Memory B cell (primary cell): ENCODE measurements around the gene DRGX.

Experiments
- ATAC-seq: fragments of 150-1000 bp; cut with Tn5 transposase; 2 replicates; pipeline ENCODE4 v1.10.0; 2021; ENCODE audit warnings: low read depth, mild to moderate bottlenecking, moderate library complexity
- DNase-seq, 2 donors: peaks; one replicate each; pipeline ENCODE4 v3.0.0; 2022; ENCODE audit warnings: low spot score in 2 of 2
- H3K27ac Mint-ChIP-seq: one replicate; pipeline ENCODE4 v1.8.0; 2022; ENCODE audit warnings: mild to moderate bottlenecking, moderate library complexity, mixed read lengths
- H3K27me3 Mint-ChIP-seq: one replicate; pipeline ENCODE4 v1.8.0; 2022; ENCODE audit warnings: mixed read lengths
- H3K36me3 Mint-ChIP-seq: one replicate; pipeline ENCODE4 v1.8.0; 2022; ENCODE audit warnings: mild to moderate bottlenecking, mixed read lengths
- H3K4me1 Mint-ChIP-seq: one replicate; pipeline ENCODE4 v1.8.0; 2022; ENCODE audit warnings: mixed read lengths
- H3K4me3 Mint-ChIP-seq: one replicate; pipeline ENCODE4 v1.8.0; 2022; ENCODE audit warnings: mild to moderate bottlenecking, moderate library complexity, mixed read lengths
- H3K9me3 Mint-ChIP-seq: one replicate; pipeline ENCODE4 v1.8.0; 2022; ENCODE audit warnings: mixed read lengths

The DRGX gene

DNA sequence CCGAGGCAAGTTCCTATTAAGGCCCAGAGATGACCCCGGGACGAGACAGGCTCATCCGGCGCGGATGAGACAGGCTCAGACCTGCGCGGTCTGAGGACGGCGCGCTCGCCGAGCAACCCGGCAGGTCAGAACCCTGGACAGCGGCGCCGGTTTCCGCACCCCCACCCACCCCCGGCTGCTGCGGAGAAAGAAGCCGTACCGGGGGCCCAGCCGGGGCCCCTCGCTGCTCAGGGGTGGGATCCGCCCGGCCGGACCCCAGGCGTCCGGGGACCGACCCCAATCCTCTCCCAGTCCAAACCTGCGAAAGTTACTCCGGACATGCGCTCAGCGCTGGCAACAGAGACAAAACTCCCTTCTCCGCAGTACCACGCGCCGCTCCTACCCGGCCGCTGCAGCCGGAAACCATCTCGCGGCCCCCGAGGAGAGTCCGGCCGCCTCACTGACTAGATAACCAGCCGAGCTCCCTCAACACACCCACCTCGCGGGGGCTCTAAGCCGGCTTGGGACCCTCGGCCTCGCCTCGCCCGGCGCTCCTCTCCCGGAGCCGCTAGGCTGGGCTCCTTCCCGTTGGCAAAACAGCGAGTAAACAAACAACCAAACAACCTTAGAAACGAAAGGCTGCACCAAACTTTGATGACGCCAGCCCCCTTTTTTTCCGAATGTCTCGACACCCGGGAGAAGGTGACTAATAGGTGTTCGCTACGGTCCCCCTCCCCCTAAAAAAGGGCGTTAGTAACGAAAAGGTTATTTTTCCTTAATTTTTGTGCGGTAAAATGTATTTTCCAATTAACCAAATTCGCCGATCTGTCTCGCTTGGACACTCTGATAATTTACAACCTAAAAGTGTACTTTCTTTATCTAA is 2.3 kb upstream of the DRGX start:
- DNase-seq, result peak; percentile 50 to 68
- Mint-ChIP-seq H3K36me3 (no peaks in the 10 kb centered on the region), H3K4me1 (peaks cover 7% of the 10 kb centered on the region), H3K27me3 (peaks cover 27% of the 10 kb centered on the region), H3K9me3 (no peaks in the 10 kb centered on the region), H3K4me3 (peak overlapping the region; percentile 39), H3K27ac (peak overlapping the region; percentile 46)
- ATAC-seq, result peak; percentile 86

DNA sequence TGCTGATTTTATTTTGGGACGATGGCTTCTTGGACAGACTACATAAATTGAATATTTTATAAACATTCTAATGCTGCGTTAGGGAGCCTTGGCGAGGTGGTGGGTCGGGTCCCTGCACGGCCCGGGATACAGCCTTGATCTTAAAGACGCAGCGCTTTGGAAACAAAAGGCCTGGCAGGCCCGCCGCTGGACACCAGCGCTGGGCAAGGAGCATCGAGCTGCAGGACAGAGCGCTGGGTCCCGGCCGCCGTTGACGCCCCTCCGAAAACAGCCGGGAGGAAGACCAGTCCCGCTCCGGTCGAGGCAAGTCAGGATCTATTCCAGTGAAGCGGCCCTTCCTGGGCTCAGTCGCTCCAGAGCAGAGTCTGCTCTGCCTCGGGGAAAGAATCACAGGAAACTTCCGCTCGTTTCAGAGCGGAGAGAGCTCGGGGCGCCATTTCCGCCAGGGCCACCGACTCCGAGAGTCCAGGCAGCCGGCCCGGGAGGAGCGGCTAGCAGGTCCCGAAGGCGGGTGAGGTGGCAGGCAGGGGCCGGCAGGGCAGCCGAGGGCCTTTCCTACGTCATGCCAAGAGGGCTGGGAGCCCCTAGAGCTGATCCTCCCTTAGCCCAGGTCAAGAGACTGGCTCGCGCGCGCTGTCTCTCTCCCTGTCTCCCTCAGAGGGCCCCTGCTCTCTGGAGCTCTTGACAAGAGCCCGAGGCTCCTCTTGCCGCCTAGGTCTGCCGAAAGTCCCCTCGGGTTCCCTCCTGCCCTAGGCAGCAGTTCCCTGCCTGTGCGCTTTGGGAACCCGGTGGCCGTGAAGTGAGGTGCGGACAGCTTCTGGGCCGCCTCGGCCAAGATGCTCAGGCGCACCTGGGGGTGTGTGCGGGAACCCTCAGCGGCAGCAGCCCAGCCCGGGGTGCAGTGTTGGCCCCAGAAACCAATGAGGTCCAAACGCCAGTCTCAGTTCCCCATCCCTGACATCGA is 1.4 kb upstream of the DRGX start:
- no peak overlapping the region for H3K4me3 Mint-ChIP-seq
- ATAC-seq (no peak), DNase-seq (peak in 1 of 2 donors; percentile 29)
- peaks cover 7% of the 10 kb centered on the region for H3K4me1 Mint-ChIP-seq
- no peaks in the 10 kb centered on the region for H3K36me3 Mint-ChIP-seq
- peaks cover 29% of the 10 kb centered on the region for H3K27me3 Mint-ChIP-seq
- no peaks in the 10 kb centered on the region for H3K9me3 Mint-ChIP-seq
- H3K27ac Mint-ChIP-seq, result no peak overlapping the region

DNA sequence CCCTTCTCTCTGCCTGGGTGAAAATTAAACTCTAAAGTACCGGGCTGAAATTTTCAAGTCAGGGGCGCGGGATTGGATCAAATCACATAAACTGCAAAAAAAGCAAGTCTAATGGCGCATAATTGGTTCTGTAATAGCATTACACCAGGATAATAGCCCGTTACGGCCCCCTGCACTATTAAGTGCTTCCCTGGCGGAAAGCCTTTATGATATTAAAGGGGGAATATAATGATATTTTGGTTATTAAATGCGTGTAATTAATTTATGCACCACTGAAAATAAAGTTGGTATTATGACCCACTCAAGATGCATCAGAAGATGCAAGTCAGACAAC is 744 bp upstream of the DRGX start:
- H3K4me3 Mint-ChIP-seq, result no peak overlapping the region
- H3K27me3 Mint-ChIP-seq, result peaks cover 32% of the 10 kb centered on the region
- H3K36me3 Mint-ChIP-seq, result no peaks in the 10 kb centered on the region
- no peaks in the 10 kb centered on the region for H3K9me3 Mint-ChIP-seq
- H3K27ac Mint-ChIP-seq, result no peak overlapping the region
- peaks cover 7% of the 10 kb centered on the region for H3K4me1 Mint-ChIP-seq
- no peak for DNase-seq
- ATAC-seq, result no peak

DNA sequence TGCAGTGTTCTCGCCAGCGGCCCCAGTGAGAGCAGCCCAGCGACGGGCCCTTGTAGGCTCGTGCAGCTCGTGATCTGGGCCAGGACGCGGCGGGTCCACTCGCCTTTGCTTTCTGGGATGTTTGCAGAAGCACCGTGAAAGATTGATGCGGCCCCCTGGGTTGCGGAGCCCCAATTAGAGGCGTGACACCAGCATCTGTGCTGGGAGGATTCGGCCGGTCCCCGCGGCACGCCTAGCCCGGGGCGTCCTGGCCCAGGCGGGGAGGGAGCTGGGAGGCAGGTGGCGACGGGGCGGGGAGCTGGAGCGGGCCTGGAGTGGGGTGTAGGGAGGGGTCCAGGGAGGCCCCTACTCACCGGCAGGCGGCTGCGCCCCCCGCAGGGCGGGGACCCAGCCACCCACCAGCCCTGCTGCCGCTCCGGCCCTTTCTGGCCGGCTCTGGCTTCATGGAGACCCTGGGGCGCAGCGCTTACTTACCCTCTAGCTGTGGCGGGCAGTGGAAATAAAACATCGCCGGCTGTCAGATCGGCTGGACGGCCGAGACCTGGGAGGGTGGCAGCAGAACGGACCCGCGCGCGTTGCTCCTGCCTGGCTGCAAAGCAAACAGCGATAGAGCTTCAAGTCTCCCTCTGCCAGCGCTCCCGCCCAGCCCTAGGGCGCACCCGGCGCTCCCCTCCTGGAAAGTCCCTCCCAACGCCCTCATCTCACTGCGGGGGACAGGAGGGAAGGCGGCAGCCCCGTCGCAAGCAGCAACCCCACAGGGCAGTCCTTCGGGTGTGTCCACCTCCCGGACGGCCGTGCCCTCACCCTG is 752 bp downstream of the DRGX start:
- DNase-seq, result no peak
- no peaks in the 10 kb centered on the region for H3K9me3 Mint-ChIP-seq
- H3K27me3 Mint-ChIP-seq, result peaks cover 36% of the 10 kb centered on the region
- H3K4me3 Mint-ChIP-seq, result no peak overlapping the region
- peaks cover 7% of the 10 kb centered on the region for H3K4me1 Mint-ChIP-seq
- no peak for ATAC-seq
- no peak overlapping the region for H3K27ac Mint-ChIP-seq
- H3K36me3 Mint-ChIP-seq, result no peaks in the 10 kb centered on the region

DNA sequence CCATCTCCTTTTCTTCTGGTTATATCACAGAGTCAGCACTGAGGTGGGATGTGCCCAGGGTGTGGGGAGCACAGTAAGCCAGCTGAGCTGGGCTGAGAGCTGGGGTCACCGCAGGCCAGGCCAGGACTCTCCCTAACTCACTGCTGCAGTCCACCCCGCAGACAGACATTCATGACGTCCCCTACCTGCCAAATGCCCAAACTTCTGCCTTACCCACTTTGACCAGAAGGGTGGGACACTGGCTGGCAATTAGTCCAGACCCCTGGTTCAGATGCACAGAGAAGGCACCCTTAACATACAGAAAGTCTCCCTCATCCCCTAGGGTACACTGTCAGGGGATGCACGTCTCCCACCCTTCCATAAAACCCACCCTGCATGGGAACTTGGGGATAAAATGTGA is 2.1 kb downstream of the DRGX start:
- Mint-ChIP-seq H3K27me3 (peaks cover 35% of the 10 kb centered on the region), H3K9me3 (no peaks in the 10 kb centered on the region)

DNA sequence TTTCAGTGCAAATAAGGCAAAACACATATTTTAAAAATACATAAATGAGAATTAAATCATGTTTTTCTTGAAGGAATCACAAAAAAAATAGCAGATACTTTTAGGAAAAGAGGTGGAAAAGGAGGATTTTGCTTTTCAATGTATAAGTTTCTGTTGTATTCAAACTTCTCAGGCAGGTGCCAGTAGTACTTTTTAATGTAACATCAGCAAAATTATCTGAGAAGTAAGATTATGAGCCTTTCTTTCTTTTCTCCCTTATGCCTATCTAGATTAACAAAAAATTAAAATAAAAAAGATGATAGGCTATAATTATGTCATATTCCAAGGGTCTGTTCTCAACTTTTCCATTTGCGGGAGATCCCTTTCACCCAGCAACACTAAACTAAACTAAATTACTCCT is 2.6 kb downstream of the DRGX start:
- Mint-ChIP-seq H3K9me3 (no peaks in the 10 kb centered on the region), H3K27me3 (peaks cover 32% of the 10 kb centered on the region), H3K4me3 (no peak overlapping the region), H3K4me1 (peaks cover 5% of the 10 kb centered on the region), H3K27ac (no peak overlapping the region), H3K36me3 (no peaks in the 10 kb centered on the region)
- DNase-seq (no peak), ATAC-seq (no peak)

More for the DNA sequence above, 2.1 kb downstream of the DRGX start:
- ATAC-seq (no peak), DNase-seq (no peak)
- no peak overlapping the region for H3K4me3 Mint-ChIP-seq
- H3K4me1 Mint-ChIP-seq, result peaks cover 7% of the 10 kb centered on the region
- H3K36me3 Mint-ChIP-seq, result no peaks in the 10 kb centered on the region
- H3K27ac Mint-ChIP-seq, result no peak overlapping the region

DNA sequence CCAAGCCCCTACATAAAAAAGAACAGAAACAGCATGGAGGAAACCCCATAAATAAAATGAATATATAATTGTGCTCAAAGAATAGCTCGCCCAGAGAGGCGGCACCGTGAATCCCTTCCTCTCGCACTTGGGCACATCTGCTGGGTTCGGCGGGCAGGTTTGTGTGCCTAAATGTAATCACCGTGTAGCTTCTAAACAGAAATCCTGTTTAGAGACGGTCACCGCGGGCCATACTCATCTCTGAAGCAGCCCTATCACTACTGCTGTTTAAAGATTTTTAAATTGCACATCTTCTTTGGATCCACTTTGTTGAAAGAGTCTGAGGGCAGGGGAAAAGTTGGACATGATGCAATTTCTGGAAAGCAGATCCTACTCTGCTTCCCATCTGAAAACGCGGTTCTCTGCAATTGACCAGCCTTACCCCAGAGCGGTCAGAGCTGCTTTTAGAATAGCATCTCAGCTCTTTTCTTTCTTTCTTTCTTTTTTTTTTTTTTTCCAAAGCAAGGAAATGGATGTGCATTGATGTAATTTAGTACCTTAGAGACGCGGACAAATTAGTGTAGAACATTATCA is 6.4 kb downstream of the DRGX start:
- Mint-ChIP-seq H3K9me3 (no peaks in the 10 kb centered on the region), H3K4me1 (peaks cover 2% of the 10 kb centered on the region), H3K27ac (no peak overlapping the region), H3K4me3 (no peak overlapping the region), H3K36me3 (no peaks in the 10 kb centered on the region), H3K27me3 (peaks cover 29% of the 10 kb centered on the region)
- ATAC-seq (no peak), DNase-seq (no peak)

DNA sequence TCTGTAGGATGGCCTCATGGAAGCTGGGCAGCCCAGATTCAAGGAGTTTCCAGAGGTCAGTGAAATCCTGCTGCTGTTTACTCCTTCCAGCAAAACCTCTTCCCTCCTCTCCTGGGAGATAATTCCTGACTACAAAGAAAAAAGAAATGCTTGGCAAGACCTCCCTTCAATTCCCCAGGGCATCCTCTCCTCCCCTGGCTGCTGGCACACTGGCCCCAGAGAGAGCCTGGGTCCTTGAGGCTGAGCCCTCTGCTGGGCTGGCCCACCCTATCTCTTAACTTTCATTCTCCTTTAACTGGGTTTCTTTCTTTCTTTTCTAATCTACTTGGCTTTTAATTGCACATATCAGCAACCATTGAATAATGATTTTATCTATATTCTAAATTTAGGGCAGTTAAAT is 7.7 kb downstream of the DRGX start:
- Mint-ChIP-seq H3K27ac (no peak overlapping the region), H3K27me3 (peaks cover 23% of the 10 kb centered on the region)
- no peak for ATAC-seq

DNA sequence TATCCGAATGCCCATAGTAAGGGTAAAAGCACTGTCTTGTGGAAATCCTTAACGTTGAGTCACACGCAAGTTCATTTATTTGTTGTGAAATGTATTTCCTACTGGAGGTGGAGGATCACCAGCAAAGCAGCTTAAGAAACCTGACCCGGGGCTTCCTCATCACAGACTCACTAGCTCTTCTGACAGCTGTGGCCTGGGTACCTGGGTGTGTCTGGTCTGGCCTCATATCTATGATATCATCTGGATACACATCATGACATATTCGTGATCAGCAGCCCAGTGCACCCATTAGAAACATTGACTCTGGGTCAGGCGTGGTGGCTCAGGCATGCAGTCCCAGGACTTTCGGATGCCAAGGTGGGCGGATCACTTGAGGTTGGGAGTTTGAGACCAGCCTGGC is 8.8 kb downstream of the DRGX start:
- ATAC-seq (no peak), DNase-seq (no peak)
- peaks cover 21% of the 10 kb centered on the region for H3K27me3 Mint-ChIP-seq
- no peak overlapping the region for H3K4me3 Mint-ChIP-seq
- H3K9me3 Mint-ChIP-seq, result no peaks in the 10 kb centered on the region
- no peaks in the 10 kb centered on the region for H3K36me3 Mint-ChIP-seq
- no peak overlapping the region for H3K27ac Mint-ChIP-seq
- peaks cover 2% of the 10 kb centered on the region for H3K4me1 Mint-ChIP-seq

More for the DNA sequence above, 7.7 kb downstream of the DRGX start:
- Mint-ChIP-seq H3K9me3 (no peaks in the 10 kb centered on the region), H3K4me3 (no peak overlapping the region), H3K4me1 (peaks cover 2% of the 10 kb centered on the region), H3K36me3 (no peaks in the 10 kb centered on the region)
- DNase-seq, result no peak

DNA sequence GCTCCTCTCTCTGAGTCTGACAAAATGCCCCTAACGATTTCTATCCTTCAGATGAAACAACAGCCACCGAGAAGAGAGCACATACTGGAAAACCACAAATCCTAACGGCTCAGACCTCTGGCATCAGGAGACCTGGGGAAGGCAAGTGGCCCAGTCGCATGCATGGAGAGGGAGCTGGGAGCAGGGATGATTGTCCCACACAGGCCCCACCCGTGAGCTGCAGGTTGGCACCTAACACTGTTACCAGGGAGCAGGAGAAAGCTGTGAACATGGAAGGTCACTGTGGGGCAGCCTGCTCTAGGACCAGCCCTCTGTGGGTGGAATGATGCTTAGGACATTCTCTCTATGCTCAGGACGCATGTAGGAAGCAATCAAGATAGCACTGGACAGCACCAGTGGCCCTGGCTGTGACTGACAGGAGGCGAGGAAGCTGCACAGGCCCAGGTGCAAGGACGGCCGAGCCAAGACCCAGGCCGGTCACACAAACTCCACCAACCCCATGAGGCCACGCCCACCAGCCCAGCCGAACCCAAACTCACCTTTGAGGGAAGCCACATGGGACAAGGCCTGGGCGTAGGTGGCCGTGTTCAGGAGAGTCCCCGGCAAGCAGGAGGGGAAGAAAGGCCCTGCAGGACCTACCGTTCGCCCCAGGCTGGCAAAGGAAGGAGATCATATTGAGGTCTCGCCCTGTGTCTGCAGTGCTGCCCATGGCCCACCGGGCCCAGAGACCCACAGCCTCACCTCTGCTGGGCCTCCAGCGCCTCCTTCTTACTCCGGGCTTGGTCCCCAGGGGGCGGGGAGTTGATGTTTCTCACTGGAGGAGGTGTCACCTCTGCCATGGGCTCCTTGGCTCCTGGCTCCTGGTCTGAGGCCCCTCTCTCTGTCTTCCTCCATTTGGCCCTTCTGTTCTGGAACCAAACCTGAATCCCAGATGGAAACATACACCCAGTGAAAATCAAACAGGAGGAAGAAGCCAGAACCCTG is 9.7 kb downstream of the DRGX start:
- no peak for DNase-seq
- Mint-ChIP-seq H3K27ac (no peak overlapping the region), H3K27me3 (peaks cover 19% of the 10 kb centered on the region), H3K4me3 (no peak overlapping the region), H3K36me3 (no peaks in the 10 kb centered on the region), H3K4me1 (peaks cover 2% of the 10 kb centered on the region), H3K9me3 (no peaks in the 10 kb centered on the region)
- no peak for ATAC-seq

DNA sequence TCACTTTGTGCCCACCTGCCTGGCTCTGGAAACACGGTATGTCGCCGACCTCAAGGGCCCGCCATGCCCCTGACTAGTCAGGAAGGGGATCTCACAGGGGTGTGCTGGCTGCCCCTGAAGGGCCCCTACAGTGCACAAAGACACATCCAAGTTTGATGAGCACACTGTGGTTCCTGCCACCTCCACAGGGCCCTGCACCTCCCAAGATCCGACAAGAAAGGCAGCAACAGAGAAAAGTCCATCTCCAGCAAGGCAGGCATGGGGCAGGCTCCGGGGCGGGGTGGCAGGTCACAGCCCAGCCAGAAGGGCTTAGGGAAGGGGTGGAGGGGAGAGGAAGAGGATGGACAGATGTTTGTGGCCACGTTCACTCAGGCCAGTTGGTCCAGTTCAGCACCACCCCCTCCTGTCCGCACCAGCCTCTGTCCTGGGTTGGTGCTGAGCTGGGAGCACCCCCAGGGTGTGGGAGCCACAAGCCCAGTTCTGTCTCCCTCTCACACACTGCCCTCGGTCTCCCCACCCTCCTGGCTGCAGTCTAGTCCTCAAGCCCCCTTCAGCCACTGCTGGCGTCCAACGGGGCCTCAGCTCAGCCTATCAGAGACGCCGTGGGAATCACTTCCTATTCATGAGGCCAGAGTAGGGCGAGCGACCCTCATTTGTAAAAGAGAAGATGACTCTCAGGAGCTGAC is 11.5 kb downstream of the DRGX start:
- Mint-ChIP-seq H3K27ac (no peak overlapping the region), H3K9me3 (no peaks in the 10 kb centered on the region), H3K4me3 (no peak overlapping the region), H3K4me1 (peaks cover 2% of the 10 kb centered on the region), H3K36me3 (no peaks in the 10 kb centered on the region), H3K27me3 (peaks cover 12% of the 10 kb centered on the region)
- DNase-seq, result no peak
- ATAC-seq, result no peak

DNA sequence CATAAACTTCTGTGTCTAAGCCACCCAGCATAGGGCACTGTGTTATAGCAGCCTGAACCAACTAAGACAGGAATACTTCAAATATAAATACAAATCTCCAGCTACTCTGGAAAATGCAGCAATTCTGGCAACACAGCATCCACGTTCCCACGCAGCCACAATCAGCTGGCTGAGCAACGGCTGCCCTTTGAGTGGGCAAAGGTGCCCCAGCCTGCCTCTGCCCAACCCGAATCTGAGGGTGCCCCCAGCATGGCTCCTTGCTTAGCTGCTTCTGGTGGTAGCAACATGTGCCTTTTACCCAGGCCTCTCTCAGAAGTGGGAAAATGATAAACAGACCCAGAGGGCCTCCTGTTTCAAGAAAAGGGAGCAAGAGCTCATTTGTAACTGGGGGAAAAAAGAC is 12.0 kb downstream of the DRGX start:
- ATAC-seq (no peak), DNase-seq (no peak)
- no peak overlapping the region for H3K4me3 Mint-ChIP-seq
- H3K36me3 Mint-ChIP-seq, result no peaks in the 10 kb centered on the region
- no peak overlapping the region for H3K27ac Mint-ChIP-seq
- peaks cover 2% of the 10 kb centered on the region for H3K4me1 Mint-ChIP-seq
- H3K9me3 Mint-ChIP-seq, result no peaks in the 10 kb centered on the region
- peaks cover 12% of the 10 kb centered on the region for H3K27me3 Mint-ChIP-seq
